NCI-H82 treated with DMSO at 0.1 percent for 48 hours (cell line): Measurements from ENCODE around the gene TCP11.

Experiments
- DNase-seq: peaks from one replicate; lab custom pipeline; 2025; ENCODE audit not compliant: unreplicated experiment; lab: John Stamatoyannopoulos, UW

TCP11 gene

DNA sequence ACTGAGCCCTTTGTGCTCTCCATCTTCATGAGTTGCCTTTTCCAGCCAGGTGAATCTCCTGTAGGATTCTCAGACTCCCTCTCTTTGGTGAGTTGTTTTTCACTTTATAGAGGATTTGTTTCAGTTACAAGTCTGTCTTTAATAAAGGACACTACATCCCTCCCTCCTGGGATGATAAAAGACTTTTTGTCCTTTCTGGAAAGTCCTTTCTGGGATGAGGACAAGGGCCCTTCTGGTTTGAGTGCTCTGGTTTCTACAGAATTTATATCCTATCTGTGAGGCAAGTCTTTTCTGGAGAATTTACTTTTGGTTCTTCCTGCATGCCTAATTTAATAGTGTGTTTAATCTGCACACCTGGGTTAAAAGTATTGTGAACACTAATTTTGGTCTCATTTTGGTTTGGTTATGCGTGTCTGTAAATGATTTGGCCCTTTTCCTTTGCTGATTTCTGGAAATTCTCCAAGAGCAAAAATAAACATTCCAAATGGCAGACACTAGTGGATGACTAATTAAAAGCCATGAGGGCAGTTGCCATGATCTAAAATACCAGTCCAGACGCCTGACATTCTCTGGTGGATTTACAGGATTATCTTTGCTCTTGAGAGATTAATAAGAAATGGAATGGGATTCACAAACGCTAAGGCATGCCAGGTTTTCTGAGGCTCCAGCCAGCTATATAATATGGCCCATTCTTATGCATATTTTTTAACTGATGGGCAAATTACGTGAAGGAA is 44.8 kb downstream of the TCP11 start:
- DNase-seq: peak; percentile 94

DNA sequence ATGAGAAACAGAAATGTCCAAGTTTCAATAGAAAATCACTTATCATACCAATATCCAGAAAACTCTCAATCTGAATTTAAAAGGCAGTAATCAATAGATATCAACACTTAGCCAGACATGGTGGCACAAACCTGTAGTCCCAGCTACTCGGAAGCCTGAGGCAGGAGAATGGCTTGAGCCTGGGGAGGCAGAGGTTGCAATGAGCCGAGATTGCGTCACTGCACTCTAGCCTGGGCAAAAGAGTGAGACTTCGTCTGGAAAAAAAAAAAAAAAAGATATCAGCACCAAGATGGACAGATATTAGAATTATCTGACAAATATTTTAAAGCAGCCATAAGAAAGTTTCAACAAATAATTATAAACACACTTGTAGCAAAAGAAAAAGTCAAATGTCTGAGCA is 47.0 kb downstream of the TCP11 start:
- DNase-seq: no peak

DNA sequence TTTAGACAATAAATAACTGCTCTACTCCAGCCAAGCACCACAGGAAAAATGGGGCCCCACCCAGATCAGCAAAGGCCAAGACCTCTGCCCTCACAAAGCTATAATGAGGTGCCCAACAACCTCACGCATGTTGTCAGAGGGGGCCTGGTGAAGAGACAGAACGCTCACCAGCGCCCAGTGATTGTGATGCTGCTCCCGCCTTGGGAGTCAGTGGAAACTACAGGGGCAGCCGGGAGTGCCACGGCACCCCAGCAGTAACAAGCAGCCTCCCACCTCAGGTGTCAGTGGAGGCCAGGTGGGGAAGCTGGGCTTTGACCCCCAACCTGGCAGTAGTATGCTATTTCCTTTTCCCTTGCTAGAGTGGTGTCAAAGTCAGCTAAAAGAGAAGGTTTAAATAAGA is 47.4 kb downstream of the TCP11 start:
- DNase-seq: no peak

DNA sequence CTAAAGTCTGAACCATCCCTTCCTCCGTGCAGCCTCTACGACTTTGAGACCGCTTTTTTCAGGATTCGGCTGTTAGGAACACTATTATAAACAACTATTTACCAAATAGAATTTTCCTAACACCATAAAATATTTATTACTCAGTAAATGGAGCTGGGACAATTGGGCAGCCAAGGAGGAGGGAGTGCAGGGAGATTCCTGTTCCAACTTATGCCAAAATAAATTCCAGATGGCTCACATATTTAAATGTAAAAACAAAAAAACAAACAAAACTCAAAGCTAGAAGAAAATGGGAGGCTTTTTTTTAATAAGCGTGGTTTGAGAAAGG is 48.1 kb downstream of the TCP11 start:
- DNase-seq: no peak

DNA sequence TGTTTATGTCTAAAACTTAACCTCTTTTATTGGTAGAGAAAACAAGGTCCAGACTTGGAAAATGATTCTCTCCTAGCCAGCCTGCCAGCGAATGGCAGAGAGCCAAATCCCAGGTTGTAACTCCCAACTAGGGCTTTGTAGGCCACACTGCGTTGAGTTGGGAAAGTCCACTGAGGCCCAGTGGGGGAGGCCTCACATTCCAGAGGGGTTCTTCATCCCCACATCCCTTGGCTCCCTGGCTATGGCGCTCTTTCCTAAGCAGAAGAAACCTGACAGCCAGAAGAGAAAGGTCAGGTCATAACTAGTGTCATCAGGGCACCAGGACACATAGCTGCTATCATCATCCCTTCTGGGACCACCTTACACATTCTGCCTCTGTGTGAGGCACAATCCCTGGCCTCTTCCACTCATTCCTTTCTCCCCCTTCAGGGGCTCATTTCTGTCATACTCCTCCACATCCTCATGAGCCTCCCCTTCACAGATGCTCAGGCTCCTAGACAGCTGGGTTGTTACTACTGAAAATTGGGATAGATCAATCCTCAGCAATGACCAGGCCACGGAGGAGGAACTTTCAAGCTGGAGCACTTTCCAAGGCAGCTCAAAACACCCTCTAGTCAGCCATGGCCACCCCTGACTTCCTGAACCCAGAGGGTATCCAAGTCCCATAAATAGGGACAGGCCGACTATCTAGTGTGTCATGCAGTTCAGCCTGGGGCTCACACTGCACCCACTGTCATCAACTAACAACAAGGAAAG is 48.6 kb downstream of the TCP11 start:
- no peak for DNase-seq

DNA sequence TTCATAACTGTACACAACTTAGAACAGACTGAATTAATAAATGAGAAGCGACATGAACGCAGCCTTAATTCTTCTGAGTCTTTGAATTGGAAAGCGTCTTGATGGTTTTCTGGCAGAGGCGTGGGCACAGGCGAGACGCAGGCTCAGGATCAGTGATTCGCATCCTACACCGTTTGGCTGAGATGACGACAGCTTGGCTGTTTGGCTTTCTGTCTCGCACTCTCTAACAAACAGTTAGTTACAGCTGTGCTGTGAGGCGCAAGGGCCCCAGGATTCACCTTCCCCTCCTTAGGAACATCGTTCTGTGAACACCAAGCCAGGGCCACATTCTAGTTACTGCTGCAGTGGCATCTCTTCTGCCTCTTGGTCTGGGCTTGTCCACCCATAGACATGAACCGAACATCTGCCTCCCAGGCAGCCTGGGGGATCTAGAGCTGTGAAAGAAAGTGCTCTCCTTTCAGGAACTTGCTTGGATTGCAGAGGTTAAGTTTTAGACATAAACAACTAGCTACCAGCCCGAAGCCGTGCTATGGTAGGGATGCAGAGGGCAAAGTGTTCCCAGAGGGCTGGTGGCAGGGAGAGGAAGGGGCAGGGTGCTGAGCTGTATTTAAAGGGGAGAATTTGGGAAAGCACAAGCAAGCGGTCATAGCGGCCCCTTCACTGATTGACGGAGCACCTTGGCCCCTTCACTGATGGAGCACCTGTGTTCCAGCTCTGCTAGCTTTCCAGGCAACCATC is 49.6 kb downstream of the TCP11 start:
- DNase-seq: no peak

DNA sequence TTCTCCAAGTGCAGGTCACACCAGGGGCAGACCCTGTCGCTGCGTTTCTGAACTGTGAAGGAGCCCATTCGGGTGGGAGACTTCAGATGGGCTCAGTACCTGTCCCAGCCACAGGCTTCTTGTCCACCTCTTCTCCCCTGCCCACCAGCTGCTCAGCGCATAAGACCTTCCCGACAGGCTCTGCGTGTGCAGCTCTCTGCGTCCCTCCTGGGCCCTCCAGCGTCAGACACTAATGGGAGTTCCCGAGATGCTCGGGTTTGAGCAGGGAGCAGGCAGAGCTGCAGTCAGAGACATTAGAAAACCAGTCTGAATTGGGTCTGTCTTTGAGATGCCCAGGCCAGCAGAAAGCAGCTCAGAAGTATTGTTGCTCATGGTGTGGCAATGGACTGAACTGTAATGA is 50.4 kb downstream of the TCP11 start:
- DNase-seq: no peak

DNA sequence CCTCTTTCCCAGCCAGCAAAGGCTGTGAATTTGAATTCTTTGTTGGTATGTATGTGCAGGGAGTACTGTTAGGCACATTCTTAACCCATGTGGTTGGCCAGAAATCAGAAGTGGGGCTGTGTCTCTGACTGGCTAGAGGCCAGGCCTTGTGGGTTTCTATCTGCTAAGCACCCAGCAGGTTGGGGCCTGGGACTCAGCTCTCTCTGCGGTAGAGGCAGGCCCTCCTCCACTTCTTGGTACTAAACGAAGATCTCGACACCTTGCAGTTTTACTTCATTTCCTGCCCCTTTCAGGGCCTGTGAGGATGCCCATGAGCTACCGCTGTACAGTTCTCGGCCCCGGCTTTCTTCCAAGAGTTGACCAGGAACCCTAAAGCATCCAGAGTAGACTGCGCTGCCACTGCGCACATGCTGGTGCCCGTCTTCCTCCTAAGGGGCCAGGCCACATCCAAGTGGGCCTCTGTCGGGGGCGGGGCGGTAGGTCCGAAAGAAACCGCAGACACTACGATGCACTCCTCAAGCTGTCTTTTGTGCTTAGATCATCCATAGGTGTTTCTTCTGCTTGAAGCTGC is 51.1 kb downstream of the TCP11 start:
- no peak for DNase-seq

DNA sequence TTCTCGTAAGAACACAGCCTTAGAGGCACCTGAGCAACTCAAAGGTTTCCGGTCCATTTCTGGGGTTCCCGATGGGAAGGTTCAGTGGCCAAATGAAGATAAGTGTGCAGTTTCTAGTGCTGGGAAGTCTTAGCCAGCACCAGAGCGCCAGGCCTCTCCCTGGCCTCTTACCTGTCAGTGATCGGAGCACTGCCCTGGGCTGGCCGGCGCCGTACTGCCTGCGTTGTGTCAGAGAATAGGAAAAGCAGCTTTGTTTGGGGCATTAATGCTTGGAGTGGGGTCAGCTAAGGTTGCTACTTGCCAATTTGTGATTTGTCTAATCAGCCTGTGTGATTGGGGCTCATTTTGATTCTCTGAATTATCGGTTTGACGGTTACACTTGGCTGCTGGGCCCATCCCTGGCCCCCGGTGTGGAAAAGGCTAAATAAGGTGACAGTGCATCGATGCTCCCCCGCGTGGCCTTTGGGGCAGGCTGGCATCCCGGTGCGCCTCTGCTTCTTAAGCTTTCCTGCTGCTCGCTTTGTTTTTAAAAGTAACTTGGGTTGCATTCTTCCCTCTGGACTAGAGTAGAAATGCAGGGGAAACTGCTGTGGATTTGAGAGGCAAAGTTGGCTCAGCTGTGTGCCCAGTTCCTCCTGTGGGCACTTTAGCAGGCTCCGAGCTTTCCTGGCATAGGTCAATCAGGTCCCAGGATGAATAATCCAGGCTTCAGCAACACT is 51.8 kb downstream of the TCP11 start:
- no peak for DNase-seq

DNA sequence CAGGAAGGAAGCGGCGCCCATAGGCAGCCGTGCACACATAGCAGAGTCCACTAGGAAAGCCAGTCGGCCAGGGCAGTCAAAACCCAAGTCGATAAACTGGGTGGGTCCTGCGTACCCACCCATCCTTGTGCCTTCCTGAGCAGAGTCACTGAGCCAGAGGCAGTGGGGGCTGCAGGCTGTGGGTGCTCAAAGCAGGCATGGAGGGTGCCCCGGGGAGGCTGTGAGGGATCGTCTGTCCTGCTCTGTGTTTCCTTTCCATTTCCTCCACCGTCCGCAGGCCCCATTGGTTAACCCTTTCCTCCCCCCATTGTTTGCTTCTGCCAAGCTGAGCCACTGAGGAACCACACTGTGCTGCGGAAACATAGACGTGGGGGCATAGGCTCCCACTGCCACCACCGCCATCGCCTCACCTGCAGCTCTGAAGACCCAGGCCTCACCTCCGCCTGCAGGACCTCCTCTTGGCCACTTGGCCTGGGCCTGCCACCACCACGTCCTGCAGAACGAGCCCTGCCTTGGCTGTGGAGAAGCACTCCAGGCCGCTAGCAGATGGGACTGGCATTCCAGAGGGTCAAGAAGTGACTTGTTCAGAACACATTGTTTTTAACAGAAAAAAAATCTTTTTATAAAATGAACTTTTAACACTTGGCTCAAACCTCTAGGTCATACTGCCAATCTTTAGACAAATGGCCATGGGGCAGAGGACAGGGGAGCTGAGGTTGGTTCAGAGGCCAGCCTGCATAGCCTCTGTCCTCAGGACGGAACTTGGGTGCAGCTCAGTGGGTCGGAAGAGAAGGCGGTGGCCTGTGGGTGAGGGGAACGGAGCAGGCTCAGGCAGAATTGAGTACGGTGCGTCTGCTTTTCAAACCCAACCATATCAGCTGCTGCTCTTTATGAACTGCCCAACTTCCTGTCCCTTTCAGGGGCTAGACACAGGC is 52.6 kb downstream of the TCP11 start:
- no peak for DNase-seq

DNA sequence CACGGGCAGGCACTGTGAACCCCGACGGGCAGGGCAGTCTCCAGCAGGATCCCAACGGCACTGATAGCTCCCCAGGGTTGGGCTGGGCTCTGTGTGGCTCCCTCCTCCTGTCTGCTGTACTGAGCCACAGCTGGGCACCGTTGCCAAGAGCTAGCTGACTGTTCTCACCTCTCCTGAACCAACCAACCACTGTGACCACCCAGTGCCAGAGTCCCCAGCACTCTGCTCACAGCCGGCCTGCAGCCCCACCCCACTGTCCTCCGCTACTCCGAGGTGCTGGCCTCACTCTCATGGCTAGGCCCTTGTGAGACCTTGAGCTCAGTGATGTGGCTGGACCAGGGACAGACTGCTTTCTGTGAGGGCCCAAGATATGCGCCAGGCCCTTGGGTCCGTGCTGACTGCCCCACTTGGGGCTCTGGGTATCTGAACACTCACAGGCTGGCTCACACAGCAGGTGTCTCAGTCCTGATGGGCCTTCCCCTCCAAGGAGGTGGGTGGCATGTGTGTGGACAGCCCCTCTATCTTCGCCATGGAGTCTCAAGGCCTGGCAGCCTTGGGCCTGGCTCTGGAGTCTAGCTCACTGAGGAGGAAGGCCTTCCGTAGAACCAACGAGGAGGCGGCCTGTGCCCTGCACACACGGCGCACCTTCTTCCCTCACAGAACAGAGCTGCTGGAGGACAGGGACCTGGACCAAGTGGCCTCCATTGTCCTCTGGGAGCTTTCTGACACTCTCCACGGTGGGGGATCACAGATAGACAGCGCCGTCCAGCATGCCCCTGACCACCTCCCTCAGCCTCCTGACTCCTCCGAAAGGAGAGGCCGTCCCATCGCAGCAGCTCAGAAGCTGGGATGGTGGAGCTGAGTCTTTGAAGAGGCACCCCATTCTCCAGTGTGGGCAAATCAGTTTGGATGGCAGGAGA is 53.5 kb downstream of the TCP11 start:
- no peak for DNase-seq

DNA sequence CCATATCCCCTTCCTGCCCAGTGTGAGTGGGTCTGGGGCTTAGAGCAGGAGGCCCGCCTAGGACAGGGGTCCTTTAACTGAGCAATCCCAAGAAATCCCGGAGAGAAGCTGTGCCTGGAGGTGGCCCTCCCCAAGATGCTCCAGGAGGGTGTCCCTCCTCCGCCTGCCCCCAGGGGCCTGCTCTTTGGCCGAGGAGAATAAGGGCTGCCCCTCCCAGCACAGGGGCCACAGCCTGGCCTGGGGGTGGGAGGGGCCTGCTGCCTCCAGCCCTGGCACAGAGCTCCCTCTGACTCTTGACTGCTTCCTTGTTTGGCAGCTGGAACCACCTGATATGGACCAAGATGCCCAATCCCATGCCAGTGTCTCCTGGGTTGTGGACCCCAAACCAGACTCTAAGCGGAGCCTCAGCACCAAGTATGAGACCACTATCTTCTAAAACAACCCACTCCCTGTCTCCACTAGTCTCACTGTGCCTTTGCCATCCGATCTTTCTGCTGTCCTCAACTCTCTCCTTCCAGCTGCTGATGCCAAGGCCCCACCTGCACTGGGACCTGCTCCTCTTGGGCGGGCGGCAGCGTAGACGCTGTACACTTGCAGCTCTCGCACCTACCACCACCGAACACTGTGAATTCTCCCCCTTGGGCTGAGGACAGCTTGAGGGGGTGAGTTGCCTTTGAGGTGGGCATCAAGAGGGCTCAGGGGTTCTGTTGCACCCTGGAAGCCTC is 54.3 kb downstream of the TCP11 start:
- DNase-seq: no peak

DNA sequence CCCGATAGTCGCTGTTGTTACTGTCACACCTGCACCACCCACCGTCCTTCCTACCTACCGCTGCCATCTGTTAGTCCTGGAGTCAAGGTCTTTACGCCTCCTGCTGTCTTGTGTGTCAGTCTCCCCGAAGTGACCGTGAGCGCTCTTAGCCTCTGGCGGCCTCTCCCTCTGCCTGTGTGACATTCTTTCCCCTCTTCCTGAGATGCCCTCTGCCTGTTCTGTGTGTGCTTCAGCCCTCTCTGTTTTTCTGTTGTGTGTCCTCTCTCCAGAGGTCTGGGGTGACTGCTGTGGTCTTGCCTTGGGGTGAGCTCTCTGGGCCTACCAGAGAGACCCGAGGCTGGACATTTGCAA is 54.9 kb downstream of the TCP11 start:
- no peak for DNase-seq

DNA sequence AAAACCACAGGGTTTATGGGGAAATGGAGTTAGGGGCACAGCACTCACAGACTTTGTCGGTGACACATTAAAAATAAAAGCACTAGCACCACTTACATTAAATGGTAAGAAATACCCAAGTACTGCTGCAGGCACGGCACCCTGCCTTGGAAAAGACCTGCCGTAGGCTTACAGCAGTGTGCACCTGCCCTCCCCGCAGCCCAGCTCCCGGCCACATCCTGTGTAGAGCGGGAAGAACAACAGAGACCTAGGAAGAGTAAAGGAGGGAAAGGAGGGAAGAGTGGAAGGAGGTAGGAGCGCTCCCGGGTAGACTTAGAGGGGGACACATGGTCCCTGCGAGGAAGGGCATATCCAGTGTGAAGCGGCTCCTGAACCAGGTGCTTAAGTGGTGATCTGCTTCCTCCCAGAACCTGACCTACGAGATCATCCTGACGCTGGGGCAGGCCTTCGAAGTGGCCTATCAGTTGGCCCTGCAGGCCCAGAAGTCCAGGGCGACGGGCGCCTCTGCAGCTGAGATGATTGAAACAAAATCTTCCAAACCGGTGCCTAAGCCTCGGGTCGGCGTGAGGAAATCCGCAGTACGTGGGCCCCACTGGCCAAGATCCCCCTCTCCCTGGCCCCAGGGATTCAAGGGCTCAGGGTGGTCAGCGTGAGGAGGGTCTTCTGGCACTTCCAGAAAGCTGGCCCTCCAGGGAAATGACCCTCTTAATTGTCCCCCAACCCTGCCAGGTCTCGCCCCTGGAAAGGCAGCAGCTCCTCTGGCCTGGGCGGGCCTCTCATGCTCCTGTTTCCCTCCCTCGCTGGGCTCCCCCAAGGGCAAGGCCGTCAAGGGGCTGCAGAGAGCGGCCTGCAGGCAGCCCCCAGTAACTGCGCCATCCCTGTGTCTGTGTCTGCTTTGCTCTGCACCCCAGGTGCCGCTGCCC is 55.5 kb downstream of the TCP11 start:
- no peak for DNase-seq

DNA sequence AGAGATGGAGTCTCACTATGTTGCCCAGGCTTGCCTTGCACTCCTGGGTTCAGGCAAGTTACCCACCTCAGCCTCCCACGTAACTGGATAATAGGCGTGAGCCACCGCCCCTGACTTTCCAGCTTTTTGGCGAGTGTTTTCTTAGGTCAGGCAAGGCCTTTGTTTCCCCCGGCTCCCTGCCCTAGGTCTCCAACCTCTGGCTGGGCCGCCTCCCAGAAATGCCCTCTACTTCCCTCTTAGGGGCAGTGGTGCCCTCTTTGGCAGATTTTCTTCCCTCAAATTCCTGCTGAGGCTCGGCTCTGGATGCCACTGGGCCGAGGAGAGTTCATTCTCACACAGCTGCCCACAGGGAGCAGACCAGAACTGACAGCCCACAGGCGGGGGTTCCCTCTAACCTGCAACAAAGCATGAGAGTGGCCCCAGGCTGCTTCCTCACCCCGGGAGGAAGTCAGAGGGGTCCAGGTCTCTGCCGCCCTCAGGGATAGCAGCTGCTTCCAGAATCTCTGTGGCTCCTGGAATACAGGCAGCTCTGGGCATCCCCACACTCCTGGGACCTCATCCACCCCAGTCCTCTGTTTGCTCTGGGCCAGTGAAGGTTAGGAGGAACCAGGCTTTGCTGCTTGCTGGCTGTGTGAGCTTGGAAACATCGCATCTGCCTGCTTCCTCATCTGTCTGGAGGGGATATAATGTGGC is 56.5 kb downstream of the TCP11 start:
- DNase-seq: no peak

DNA sequence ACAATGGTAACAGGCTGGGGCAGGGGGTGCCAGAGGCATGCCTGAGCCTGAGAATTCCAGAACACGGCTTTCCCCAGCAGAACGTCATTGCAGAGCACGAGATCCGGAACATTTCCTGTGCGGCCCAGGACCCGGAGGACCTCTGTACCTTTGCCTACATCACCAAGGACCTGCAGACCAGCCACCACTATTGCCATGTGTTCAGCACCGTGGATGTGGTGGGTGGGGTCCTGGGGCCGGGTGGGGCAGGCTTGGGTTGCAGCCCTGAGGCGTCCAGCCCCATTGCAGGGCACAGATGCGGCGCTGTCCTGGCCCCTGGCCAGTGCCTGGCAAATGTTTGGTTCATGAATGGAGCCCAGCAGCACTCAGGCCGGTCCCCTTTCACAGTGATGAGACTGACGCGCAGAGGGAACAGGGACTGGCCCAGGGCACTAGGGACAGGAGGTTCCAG is 57.1 kb downstream of the TCP11 start:
- no peak for DNase-seq

DNA sequence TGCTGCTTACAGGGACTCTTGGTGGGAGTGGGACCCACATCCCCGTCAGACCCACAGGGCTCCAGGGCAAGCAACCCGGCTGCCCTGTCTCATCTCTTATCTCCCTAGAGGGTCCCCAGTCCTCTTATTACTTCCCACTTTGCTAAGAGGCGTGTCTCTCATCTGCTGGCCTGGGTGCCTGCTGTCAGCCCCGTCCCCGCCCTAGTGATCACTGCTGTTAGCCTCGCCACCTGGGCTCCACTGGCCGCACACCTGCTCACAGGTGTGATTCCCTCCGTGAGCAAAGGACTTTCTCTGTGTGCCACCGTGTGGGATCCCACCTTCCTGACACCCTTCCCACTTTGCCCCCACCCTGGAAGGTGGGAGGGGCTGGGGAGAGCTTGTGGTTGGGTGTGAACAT is 57.6 kb downstream of the TCP11 start:
- no peak for DNase-seq
